Measurements from ENCODE around the gene HOXA11. TPM values are rescaled to one million over a fixed set of nuclear protein-coding genes. Genes with fewer than 3 reads are reported as not detected.

The HOXA11 gene
- total and polyA plus RNA-seq, 11 donors, result not detected

- peak overlapping the region in 1 of 12 donors; percentile 76 for H3K27ac ChIP-seq
- WGBS, 4 donors, result 7 to 17% (median 12%) methylated on average over 20 to 28 of the region's 28 CpGs
Measured at GRCh38 chr7:27148031-27148755, 36.8 kb downstream of the HOXA11 start.

GRCh38 chr7:27147199-27148030 lies 37.6 kb downstream of the HOXA11 start, which contains the start of gene HOXA6:
TSS of gene HOXA6 (minus strand) at chr7:27147774. CDS start at chr7:27147749, 25 bp downstream.
- peak in 1 of 5 donors; percentile 62 for DNase-seq
- intact Hi-C loops (cut with DNase I), result no loop called here
- H3K36me3 ChIP-seq, result no peaks in the 10 kb centered on the region
- TF ChIP-seq POLR2A (IDR thresholded peaks at IDR 0.05), result no peak
- no peak for TF ChIP-seq CTCF (IDR thresholded peaks at IDR 0.05)
- H3K4me1 ChIP-seq, result peaks cover 0 to 68% (median 23%) of the 10 kb centered on the region in 12 donors
- H3K4me3 ChIP-seq, result peak within 1 kb of the TSS in 10 of 12 donors; percentile 17 to 48 (median 30)
- no peak for ATAC-seq
- H3K27ac ChIP-seq, result peak within 1 kb of the TSS in 1 of 12 donors; percentile 76
- H3K9me3 ChIP-seq, result no peaks in the 10 kb centered on the region
- 6 to 13% (median 6%) methylated on average over 28 to 63 of the region's 63 CpGs for WGBS, 4 donors
- peaks cover 87 to 100% (median 99%) of the 10 kb centered on the region in 9 donors for H3K27me3 ChIP-seq

More at GRCh38 chr7:27148031-27148755, 36.8 kb downstream of the HOXA11 start:
- intact Hi-C loops (cut with DNase I), result no loop called here
- Histone ChIP-seq H3K36me3 (no peaks in the 10 kb centered on the region), H3K4me3 (peak overlapping the region in 10 of 12 donors; percentile 17 to 48 (median 30)), H3K9me3 (no peaks in the 10 kb centered on the region), H3K27me3 (peaks cover 88 to 100% (median 99%) of the 10 kb centered on the region in 9 donors), H3K4me1 (peaks cover 0 to 64% (median 20%) of the 10 kb centered on the region in 12 donors)
- ATAC-seq (no peak), DNase-seq (peak in 1 of 5 donors; percentile 51)
- TF ChIP-seq CTCF (IDR thresholded peaks at IDR 0.05), result no peak
- TF ChIP-seq POLR2A (IDR thresholded peaks at IDR 0.05), result no peak

GRCh38 chr7:27146491-27147198 lies 38.4 kb downstream of the HOXA11 start:
- TF ChIP-seq CTCF (IDR thresholded peaks at IDR 0.05) (no peak), POLR2A (IDR thresholded peaks at IDR 0.05) (no peak)
- no peaks in the 10 kb centered on the region for H3K36me3 ChIP-seq
- intact Hi-C loops (cut with DNase I), result no loop called here
- no peaks in the 10 kb centered on the region for H3K9me3 ChIP-seq
- H3K27ac ChIP-seq, result peak overlapping the region in 1 of 12 donors; percentile 76
- ATAC-seq (no peak), DNase-seq (no peak)
- peaks cover 0 to 67% (median 23%) of the 10 kb centered on the region in 12 donors for H3K4me1 ChIP-seq
- peaks cover 87 to 100% (median 99%) of the 10 kb centered on the region in 9 donors for H3K27me3 ChIP-seq
- no peak overlapping the region for H3K4me3 ChIP-seq
- WGBS, 4 donors, result 34 to 49% (median 35%) methylated on average over 5 of the region's 5 CpGs

Data from heart left ventricle (tissue), 16 donors.